GM21737 (cell line): Measurements from ENCODE around the gene MRPS10.
A peak's percentile ranks its signal among the peaks of the same experiment; 100 is the strongest.

ENCODE experiments used
- ATAC-seq: cut with Tn5 transposase; IDR thresholded peaks from one replicate; pipeline ENCODE4 v1.9.1; 2021; ENCODE audit warnings: mild to moderate bottlenecking, moderate library complexity; ENCODE audit not compliant: unreplicated experiment

MRPS10 gene

GRCh38 chr6:42239736-42240375 lies 22.2 kb upstream of the MRPS10 start:
- ATAC-seq: no peak

GRCh38 chr6:42239333-42239732 lies 21.7 kb upstream of the MRPS10 start:
- ATAC-seq: no peak

GRCh38 chr6:42237857-42238256 lies 20.2 kb upstream of the MRPS10 start:
- ATAC-seq: no peak

GRCh38 chr6:42236682-42237473 lies 19.2 kb upstream of the MRPS10 start:
- ATAC-seq: no peak

- ATAC-seq: no peak
These were observed 18.4 kb upstream of the MRPS10 start for GRCh38 chr6:42236030-42236429.

GRCh38 chr6:42232035-42232434 lies 14.4 kb upstream of the MRPS10 start:
- ATAC-seq: no peak

GRCh38 chr6:42230345-42231321 lies 13.0 kb upstream of the MRPS10 start:
- no peak for ATAC-seq

GRCh38 chr6:42229506-42230119 lies 12.0 kb upstream of the MRPS10 start:
- ATAC-seq: no peak

GRCh38 chr6:42228305-42228704 lies 10.6 kb upstream of the MRPS10 start:
- no peak for ATAC-seq

GRCh38 chr6:42227173-42227850 lies 9.7 kb upstream of the MRPS10 start:
- ATAC-seq: no peak

- no peak for ATAC-seq
These were observed 9.0 kb upstream of the MRPS10 start for GRCh38 chr6:42226645-42227143.

GRCh38 chr6:42226161-42226611 lies 8.5 kb upstream of the MRPS10 start:
- no peak for ATAC-seq

- no peak for ATAC-seq
These were observed 7.8 kb upstream of the MRPS10 start for GRCh38 chr6:42225419-42225818.

- ATAC-seq: no peak
These were observed 7.3 kb upstream of the MRPS10 start for GRCh38 chr6:42225029-42225339.

- ATAC-seq: peak; percentile 79
These were observed 6.8 kb upstream of the MRPS10 start for GRCh38 chr6:42224222-42225028.

GRCh38 chr6:42222448-42222847 lies 4.8 kb upstream of the MRPS10 start:
- no peak for ATAC-seq

- ATAC-seq: no peak
These were observed 3.9 kb upstream of the MRPS10 start for GRCh38 chr6:42221546-42221945.

- no peak for ATAC-seq
These were observed 3.1 kb upstream of the MRPS10 start for GRCh38 chr6:42220807-42221206.

GRCh38 chr6:42217157-42217518 lies 523 bp downstream of the MRPS10 start:
- ATAC-seq: no peak
